Testis (tissue), 2 donors: ENCODE measurements around the gene SGIP1.

Experiments
- POLR2A ChIP-seq: fragments of 450-650 bp; IDR thresholded peaks from one replicate; pipeline ENCODE4 v1.6.1; 2017; ENCODE audit warnings: antibody characterized with exemption, mild to moderate bottlenecking, moderate library complexity
- TF ChIP-seq, protein P1 (sequence below), 3 experiments: fragments of 450-650 bp in 2 of 3; fragments of 200-600 bp in 1 of 3; sonication (generic) in 1 of 3; IDR thresholded peaks; one replicate each; pipeline ENCODE4 v1.5.1; 2016 to 2019; ENCODE audit warnings: antibody characterized with exemption in 3 of 3, mild to moderate bottlenecking in 2 of 3, moderate library complexity in 1 of 3

DNA sequence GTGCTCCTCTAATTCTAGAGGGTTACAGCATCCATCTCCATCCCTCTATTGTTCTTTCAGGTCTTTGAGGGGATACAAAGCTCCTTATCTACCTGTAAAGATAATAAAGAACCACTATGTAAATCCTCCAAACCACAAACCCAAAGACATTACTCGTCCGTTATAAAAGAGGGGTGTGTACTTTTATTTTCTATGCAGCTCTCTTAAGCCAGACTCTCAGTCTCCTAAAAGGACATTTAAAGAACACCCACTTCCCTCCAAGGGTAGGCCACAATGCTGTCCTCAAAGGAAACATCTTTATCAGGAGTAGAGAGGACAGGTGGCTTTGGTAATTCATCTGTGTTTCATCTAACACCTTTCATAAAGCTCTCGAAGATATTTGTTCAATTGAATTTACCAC is 150.4 kb downstream of the SGIP1 start:
- TF ChIP-seq, protein P1, sequence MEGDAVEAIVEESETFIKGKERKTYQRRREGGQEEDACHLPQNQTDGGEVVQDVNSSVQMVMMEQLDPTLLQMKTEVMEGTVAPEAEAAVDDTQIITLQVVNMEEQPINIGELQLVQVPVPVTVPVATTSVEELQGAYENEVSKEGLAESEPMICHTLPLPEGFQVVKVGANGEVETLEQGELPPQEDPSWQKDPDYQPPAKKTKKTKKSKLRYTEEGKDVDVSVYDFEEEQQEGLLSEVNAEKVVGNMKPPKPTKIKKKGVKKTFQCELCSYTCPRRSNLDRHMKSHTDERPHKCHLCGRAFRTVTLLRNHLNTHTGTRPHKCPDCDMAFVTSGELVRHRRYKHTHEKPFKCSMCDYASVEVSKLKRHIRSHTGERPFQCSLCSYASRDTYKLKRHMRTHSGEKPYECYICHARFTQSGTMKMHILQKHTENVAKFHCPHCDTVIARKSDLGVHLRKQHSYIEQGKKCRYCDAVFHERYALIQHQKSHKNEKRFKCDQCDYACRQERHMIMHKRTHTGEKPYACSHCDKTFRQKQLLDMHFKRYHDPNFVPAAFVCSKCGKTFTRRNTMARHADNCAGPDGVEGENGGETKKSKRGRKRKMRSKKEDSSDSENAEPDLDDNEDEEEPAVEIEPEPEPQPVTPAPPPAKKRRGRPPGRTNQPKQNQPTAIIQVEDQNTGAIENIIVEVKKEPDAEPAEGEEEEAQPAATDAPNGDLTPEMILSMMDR (IDR thresholded peaks at IDR 0.05), result no peak
- TF ChIP-seq POLR2A, result no peak
